ENCODE data around the gene MTFP1.

MTFP1 gene

DNA sequence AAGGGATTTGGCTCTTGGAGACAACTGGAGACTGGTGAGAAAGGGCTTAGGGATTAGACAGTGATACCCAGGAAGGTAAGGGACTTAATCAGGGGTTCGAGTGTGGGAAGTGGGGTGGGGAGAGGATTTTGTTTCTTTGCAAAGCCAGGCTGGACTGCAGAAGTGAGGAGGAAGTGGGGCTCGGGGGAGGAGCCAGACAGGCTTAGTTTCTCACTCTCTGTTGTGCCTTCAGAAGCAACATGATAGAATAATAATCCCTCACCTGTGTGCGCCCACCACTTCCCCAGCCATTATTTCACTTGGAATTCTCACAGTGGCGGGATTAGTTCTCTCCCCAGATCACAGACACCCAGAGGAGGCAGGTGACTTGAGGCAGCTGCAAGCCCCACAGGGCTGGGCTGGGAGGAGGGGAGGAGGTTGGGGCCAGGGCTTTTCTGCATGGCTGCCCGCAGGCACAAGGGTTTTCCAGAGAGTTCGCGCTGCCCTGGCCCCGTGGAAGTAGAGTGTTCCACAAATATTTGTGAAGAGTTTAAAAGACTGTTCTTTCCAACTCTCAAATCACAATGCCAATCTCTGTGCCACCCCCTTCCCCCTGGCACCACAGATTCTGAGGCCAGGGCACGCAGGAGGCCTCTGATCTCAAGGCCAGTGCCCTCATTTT, 32.8 kb upstream of the MTFP1 start:
- Histone ChIP-seq H3K9ac (ENCODE audit: low read depth, low read length, poor library complexity, severe bottlenecking) (no peak overlapping the region), H3K27me3 (ENCODE audit: insufficient read depth, low read length, poor library complexity, severe bottlenecking) (no peaks in the 10 kb centered on the region)

DNA sequence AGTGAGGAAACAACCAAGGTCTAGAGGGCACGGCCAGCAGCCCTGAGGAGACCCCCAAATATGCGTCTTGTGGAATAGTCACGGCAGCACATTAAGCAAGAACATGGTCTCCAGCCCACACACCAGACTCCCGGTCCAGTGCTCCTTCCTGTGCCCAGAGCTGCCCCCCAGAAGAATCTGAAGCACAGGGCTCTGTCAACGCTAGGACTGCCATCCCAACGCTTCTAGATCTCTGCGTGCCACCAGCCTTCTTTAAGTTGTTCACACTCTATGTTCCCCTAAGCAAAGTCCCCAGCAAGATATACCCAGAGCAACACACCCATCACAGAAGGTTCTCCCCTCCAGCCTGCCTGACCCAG, 32.3 kb upstream of the MTFP1 start:
- H3K79me2 ChIP-seq (ENCODE audit: insufficient read depth, low read length), result peaks cover 16% of the 10 kb centered on the region
- no peak overlapping the region for H3K9ac ChIP-seq (ENCODE audit: low read depth, low read length, poor library complexity, severe bottlenecking)
- H3K27me3 ChIP-seq (ENCODE audit: insufficient read depth, low read length, poor library complexity, severe bottlenecking), result no peaks in the 10 kb centered on the region
- no peaks in the 10 kb centered on the region for H3K9me3 ChIP-seq (ENCODE audit: insufficient read depth, low read depth, low read length)
- H3F3A ChIP-seq (ENCODE audit: low read depth), result no peaks in the 10 kb centered on the region
- H2AFZ ChIP-seq (ENCODE audit: low read length), result no peak overlapping the region
- no peaks in the 10 kb centered on the region for H3K9me2 ChIP-seq (replicated peaks; ENCODE audit: low read depth, low read length)
- H3K4me1 ChIP-seq (ENCODE audit: insufficient read depth, low read length, poor library complexity, severe bottlenecking), result peaks cover 40% of the 10 kb centered on the region
- TF ChIP-seq EZH2phosphoT487 (IDR thresholded peaks at IDR 0.05; ENCODE audit: borderline replicate concordance), result no peak
- TF ChIP-seq, protein P1, sequence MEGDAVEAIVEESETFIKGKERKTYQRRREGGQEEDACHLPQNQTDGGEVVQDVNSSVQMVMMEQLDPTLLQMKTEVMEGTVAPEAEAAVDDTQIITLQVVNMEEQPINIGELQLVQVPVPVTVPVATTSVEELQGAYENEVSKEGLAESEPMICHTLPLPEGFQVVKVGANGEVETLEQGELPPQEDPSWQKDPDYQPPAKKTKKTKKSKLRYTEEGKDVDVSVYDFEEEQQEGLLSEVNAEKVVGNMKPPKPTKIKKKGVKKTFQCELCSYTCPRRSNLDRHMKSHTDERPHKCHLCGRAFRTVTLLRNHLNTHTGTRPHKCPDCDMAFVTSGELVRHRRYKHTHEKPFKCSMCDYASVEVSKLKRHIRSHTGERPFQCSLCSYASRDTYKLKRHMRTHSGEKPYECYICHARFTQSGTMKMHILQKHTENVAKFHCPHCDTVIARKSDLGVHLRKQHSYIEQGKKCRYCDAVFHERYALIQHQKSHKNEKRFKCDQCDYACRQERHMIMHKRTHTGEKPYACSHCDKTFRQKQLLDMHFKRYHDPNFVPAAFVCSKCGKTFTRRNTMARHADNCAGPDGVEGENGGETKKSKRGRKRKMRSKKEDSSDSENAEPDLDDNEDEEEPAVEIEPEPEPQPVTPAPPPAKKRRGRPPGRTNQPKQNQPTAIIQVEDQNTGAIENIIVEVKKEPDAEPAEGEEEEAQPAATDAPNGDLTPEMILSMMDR (conservative IDR thresholded peaks at IDR 0.05; ENCODE audit: low read length), result no peak
- H4K20me1 ChIP-seq (ENCODE audit: insufficient read depth, low read length, poor library complexity, severe bottlenecking), result peaks cover 7% of the 10 kb centered on the region
- no peak overlapping the region for H3K4me3 ChIP-seq (ENCODE audit: low read length, poor library complexity, severe bottlenecking)
- H3K36me3 ChIP-seq (ENCODE audit: insufficient read depth, low read length), result no peaks in the 10 kb centered on the region
- H3K4me2 ChIP-seq (ENCODE audit: low read depth, low read length, poor library complexity, severe bottlenecking), result peak overlapping the region; percentile 20

More for the DNA sequence above, 32.8 kb upstream of the MTFP1 start:
- no peaks in the 10 kb centered on the region for H3F3A ChIP-seq (ENCODE audit: low read depth)
- no peak overlapping the region for H3K4me3 ChIP-seq (ENCODE audit: low read length, poor library complexity, severe bottlenecking)
- H3K36me3 ChIP-seq (ENCODE audit: insufficient read depth, low read length), result no peaks in the 10 kb centered on the region
- no peaks in the 10 kb centered on the region for H3K9me2 ChIP-seq (replicated peaks; ENCODE audit: low read depth, low read length)
- no peaks in the 10 kb centered on the region for H3K9me3 ChIP-seq (ENCODE audit: insufficient read depth, low read depth, low read length)
- H3K4me1 ChIP-seq (ENCODE audit: insufficient read depth, low read length, poor library complexity, severe bottlenecking), result peaks cover 35% of the 10 kb centered on the region
- H3K4me2 ChIP-seq (ENCODE audit: low read depth, low read length, poor library complexity, severe bottlenecking), result peak overlapping the region; percentile 20
- no peak for TF ChIP-seq EZH2phosphoT487 (IDR thresholded peaks at IDR 0.05; ENCODE audit: borderline replicate concordance)
- TF ChIP-seq, protein P1 (conservative IDR thresholded peaks at IDR 0.05; ENCODE audit: low read length), result no peak
- H4K20me1 ChIP-seq (ENCODE audit: insufficient read depth, low read length, poor library complexity, severe bottlenecking), result peaks cover 3% of the 10 kb centered on the region
- H3K79me2 ChIP-seq (ENCODE audit: insufficient read depth, low read length), result peaks cover 11% of the 10 kb centered on the region
- peak overlapping the region; percentile 65 for H2AFZ ChIP-seq (ENCODE audit: low read length)

DNA sequence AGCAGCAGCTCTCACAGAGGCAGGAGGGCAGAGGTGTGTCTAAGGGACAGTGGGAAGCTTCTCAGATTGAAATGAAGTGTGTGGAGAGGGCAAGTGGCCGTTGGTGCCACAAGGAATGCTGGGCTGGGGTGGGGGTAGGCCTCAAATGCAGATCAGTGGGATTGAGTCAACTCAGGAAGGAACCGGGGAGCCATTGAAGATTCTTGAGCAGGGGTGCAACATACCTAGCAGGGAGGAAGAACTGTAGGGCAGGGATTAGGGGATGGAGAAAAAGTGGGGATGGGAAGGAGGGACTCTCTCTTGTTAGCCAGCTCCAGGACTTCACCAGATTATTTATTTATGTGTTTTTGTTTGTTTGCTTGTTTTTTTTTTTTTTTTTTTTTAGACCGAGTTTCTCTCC, 31.7 kb upstream of the MTFP1 start:
- Histone ChIP-seq H4K20me1 (ENCODE audit: insufficient read depth, low read length, poor library complexity, severe bottlenecking) (peaks cover 7% of the 10 kb centered on the region), H3F3A (ENCODE audit: low read depth) (no peaks in the 10 kb centered on the region), H3K9me2 (replicated peaks; ENCODE audit: low read depth, low read length) (no peaks in the 10 kb centered on the region), H3K36me3 (ENCODE audit: insufficient read depth, low read length) (no peaks in the 10 kb centered on the region), H3K27me3 (ENCODE audit: insufficient read depth, low read length, poor library complexity, severe bottlenecking) (no peaks in the 10 kb centered on the region), H3K79me2 (ENCODE audit: insufficient read depth, low read length) (peaks cover 22% of the 10 kb centered on the region), H3K9ac (ENCODE audit: low read depth, low read length, poor library complexity, severe bottlenecking) (no peak overlapping the region), H2AFZ (ENCODE audit: low read length) (no peak overlapping the region), H3K4me2 (ENCODE audit: low read depth, low read length, poor library complexity, severe bottlenecking) (no peak overlapping the region), H3K4me1 (ENCODE audit: insufficient read depth, low read length, poor library complexity, severe bottlenecking) (peaks cover 46% of the 10 kb centered on the region), H3K9me3 (ENCODE audit: insufficient read depth, low read depth, low read length) (no peaks in the 10 kb centered on the region), H3K4me3 (ENCODE audit: low read length, poor library complexity, severe bottlenecking) (no peak overlapping the region)
- TF ChIP-seq, protein P1 (conservative IDR thresholded peaks at IDR 0.05; ENCODE audit: low read length), result no peak
- TF ChIP-seq EZH2phosphoT487 (IDR thresholded peaks at IDR 0.05; ENCODE audit: borderline replicate concordance), result no peak
